Posterior cingulate gyrus (tissue), 11 donors: ENCODE results near the gene FSIP1.

ENCODE experiments used
- DNase-seq, 10 donors: peaks; one replicate each; pipeline versions ENCODE4 v3.0.0 to v3.0.0-alpha.2; 2020 to 2021; ENCODE audit warnings: mixed read lengths in 3 of 10
- intact Hi-C: fragments of 100-400 bp; cut with DNase I; formaldehyde crosslinking; loops from one replicate; pipeline ENCODE4 v1.15.1; 2023

The FSIP1 gene

DNA sequence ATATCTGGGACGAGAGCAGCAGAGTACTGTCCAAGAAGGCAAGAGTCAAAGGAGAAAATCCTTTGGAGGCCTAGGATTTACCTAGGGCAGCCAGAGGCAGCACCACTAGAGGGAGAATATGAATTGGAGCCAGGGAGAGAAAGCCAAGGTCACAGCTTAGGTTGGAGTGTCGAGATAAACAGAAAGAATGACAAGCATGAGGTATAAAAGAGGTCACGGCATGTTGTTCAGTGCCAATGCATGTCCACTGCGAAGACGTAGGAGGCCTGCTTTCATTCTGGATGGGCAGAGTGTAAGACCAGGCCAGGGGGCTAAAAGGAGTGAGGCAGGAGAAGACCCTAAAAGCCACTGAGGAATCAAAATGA lies 154.5 kb downstream of the FSIP1 start:
- no peak for DNase-seq
- intact Hi-C loops: no loop called here

GRCh38 chr15:39627451-39628143 lies 155.0 kb downstream of the FSIP1 start:
- peak in 1 of 10 donors; percentile 60 for DNase-seq
- intact Hi-C loops: no loop called here

DNA sequence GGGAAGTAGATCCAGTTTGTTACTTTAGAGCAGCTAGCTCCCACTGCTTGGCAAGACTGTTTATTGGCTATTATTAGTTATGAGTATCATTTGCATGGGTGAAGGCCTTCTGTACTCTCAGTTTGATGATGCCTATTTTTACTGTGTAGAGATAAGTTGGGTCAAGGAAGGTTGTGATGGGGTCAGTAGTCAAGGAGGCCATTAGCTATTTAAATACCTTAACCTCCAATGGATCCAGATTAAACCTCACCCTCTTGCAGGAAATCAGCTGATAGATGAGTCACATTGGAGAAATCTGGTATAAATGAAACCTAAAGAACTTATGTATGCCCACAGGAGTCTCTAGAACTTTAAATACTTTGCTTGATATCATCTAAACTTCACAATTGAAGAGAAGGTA lies 156.8 kb downstream of the FSIP1 start:
- DNase-seq: no peak
- intact Hi-C loops: no loop called here

DNA sequence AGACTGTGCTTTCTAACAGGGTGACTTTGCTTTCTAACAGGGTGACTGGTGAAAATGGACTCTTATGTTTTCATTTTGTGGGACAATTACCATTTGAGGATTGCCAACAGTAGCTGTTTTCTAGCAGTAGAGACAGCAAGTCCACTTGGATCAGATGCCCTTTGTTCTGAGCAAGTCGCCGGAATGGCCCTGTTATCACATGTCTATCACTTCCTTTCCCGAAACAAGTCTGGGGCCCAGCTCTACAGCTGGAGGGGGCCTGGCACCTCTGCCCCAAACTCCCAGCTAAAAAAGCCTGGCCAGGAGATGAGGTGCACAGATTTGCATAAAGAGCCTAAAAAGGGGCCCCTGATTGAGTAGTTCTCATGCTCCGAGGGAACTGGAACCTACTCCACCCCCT lies 157.2 kb downstream of the FSIP1 start:
- DNase-seq: peak in 1 of 10 donors; percentile 65
- intact Hi-C loops: no loop called here

DNA sequence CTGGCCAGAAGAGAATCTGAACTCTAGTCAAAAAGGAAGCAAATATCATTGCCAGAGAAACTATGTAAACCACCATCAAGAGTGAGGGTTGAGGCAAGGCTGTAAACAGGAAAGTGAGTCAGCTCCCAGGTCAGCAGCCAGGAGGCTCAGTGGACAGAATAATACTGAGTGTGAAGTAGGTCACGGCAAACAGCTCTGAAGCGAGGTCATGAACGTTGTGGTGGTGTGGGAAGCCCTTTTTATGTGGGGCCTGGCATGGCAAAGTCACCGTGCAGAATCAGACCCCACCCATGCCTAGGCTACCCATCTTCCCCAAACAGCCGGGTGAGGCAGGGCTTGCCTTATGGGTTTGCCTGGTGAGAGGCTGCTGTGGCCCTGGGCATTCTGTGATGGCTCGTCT lies 157.8 kb downstream of the FSIP1 start:
- peak in 1 of 10 donors; percentile 68 for DNase-seq
- intact Hi-C loops: no loop called here

DNA sequence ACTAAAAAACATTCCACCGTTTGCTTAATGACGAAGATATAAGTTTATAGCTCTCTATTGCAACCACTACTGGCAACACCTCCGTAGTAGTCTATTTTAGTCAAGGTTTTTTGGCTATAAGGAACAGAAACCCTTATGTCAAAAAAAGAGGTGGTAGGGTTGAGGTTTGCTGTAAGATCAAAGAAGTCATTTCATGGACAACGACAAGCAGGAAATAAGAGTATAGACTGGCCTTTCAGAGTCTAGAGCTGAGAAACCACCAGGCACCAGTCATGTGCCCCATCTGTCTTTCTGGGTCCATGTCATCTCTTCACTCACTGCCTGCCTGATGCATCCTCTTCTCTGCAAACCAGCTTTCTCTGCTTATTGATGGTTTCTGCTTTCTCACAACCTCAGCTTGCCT lies 159.1 kb downstream of the FSIP1 start:
- DNase-seq: no peak
- intact Hi-C loops: no loop called here

DNA sequence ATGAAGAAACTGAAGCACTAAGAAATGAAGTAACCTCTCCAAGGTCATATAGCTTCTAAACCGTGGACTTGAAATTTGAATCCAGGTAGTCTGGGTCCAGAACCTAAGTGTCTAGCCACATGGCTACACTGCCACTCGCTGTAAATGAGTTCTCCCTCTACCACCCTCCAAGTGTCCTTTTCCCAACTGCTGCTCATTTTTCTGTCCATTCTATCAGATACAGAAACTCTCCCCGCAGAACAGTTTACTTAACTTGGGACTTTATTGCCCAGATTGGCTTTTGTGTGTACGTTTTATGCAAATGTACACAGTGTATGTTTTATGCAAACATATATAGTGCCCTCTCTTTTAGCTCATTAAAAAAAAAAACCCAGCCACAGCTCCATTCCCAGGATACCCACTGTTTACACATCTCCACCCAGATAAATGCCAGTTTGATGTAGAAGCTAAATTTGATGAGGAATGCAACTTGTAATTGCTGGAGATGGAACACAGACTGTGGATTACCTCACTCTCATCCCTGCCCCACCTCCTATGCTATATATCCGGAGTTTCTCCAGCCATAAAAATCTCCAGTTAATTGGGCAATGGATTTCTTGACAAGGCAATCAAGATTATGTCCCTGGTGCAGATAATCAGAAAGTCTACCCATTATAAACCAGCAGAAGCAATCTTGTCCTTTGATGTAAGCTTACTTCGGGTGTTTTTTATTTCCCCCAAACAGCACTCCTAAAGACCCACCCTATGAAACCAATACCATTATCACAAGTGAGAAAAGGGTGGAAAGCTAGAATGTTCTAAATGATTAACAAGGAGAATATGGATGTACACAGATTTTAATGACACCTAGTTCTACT lies 159.8 kb downstream of the FSIP1 start:
- intact Hi-C loops: no loop called here
- DNase-seq: no peak

- intact Hi-C loops: no loop called here
- DNase-seq: no peak
Measured at GRCh38 chr15:39621976-39622375, 160.7 kb downstream of the FSIP1 start.

DNA sequence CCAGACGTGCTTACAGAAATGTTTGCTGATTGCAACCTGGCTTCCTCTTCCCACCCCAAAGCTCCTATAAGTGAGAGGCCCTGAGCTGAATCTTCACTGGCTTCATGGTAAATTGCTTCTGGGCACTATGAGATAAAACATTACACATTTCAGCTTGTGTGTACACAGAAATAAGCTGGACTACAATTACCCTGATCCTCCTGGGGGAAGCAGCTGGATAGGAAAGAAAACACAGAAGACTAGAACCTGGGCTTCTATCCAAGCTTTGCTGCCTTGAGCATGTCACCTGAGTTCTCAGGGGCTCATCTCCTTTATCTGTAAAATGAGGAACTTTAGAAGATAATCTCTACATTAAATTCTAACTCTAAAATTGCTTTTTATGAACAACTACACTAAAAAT lies 161.4 kb downstream of the FSIP1 start:
- intact Hi-C loops: no loop called here

DNA sequence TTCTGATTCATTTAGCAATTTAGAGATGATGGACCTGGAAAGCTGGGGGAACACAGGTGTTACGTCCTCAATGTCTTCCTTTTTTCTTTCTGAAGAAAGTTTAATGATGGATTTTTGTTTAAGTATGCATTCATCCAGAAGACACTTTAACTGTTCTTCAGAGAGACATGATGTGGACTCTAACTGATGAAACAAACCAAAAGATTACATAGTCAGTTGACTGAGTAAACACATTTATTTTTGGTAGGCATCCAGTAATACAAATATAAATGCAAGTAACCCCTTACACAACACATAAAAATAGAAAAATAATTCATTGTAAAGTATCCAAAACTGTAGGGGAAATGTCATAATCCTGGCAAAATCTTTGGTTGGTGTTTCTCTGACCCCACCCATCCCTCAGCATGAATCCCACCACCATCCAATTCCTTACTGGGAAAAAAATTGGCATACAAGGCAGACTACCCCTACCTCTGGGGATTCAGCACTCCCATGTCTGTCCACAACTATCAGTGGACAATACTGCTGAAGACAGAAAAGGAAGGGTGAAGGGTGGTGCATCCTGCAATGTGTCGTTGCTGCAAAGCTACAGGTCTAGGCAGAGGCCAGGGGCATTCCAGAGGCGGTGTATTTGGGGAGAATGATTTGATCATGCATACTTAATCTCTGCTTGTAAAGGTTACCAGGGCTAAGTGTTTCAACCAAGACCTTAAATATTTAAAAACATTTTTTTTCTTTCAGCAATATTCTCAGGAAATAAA lies 164.4 kb downstream of the FSIP1 start:
- DNase-seq: no peak
- intact Hi-C loops: no loop called here

More for the DNA sequence above, 161.4 kb downstream of the FSIP1 start:
- no peak for DNase-seq

- intact Hi-C loops: no loop called here
- no peak for DNase-seq
Measured at GRCh38 chr15:39616731-39617455, 165.7 kb downstream of the FSIP1 start.

- intact Hi-C loops: no loop called here
- DNase-seq: no peak
Measured at GRCh38 chr15:39613861-39614260, 168.8 kb downstream of the FSIP1 start.

DNA sequence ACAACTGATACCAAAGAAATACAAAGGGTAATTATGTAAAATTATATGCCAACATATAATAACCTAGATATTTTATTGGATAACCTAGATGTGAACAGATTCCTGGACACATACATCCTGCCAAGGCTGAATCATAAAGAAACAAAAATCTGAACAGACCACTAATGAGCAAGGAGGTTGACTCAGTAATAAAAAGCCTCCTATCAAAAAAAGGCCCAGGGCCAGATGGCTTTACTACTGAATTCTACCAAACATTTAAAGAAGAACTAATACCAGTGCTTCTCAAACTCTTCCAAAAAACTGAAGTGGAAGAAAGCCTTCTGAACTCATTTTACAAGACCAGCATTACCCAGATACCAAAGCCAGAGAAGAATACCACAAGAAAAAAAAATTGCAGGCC lies 169.4 kb downstream of the FSIP1 start:
- intact Hi-C loops: no loop called here

DNA sequence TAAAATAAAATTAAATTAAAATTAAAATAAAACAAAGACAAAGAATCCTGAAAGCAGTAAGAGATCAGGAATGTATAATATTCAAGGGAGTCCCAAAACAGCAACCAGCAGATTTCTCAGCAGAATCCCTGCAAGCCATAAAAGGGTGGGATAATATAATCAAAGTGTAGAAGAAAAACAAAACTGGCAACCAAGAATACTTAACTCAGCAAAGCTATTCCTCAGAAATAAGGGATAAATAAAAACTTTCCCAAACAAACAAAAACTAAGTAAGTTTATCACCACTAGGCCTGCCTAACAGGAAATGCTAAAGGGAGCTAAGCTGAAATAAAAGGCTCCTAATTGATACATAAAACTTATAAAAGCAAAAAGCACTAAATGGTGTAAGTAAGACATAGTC lies 172.0 kb downstream of the FSIP1 start:
- intact Hi-C loops: no loop called here
- no peak for DNase-seq

More for the DNA sequence above, 169.4 kb downstream of the FSIP1 start:
- no peak for DNase-seq

- no peak for DNase-seq
- intact Hi-C loops: no loop called here
Measured at GRCh38 chr15:39609166-39609916, 173.3 kb downstream of the FSIP1 start.

- intact Hi-C loops: no loop called here
- DNase-seq: no peak
Measured at GRCh38 chr15:39608185-39609139, 174.2 kb downstream of the FSIP1 start.

DNA sequence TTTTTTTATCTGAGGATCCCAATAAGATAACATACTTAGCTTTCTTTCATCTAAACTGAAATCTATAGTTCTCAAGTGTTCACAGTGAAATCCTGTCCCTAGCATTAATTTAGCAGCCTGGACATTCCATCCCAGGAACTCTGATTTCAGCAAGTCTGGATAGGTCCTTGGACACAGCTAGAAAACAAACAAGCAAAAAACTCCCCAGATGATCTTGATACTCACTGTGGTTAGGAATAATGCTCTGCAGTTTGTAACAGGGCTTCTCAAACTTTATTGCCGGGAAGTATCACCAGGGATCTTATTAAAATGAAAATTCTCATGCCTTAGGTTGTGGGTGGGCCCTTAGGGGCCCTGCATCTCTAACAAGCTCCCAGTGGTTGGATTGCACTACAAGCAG lies 177.5 kb downstream of the FSIP1 start:
- intact Hi-C loops: no loop called here
- DNase-seq: no peak

GRCh38 chr15:39602143-39602542 lies 180.5 kb downstream of the FSIP1 start:
- intact Hi-C loops: no loop called here
- DNase-seq: no peak

- no peak for DNase-seq
- intact Hi-C loops: no loop called here
Measured at GRCh38 chr15:39599871-39600270, 182.8 kb downstream of the FSIP1 start.
